ENCODE measurements around the gene KIAA1755.

KIAA1755 gene

DNA sequence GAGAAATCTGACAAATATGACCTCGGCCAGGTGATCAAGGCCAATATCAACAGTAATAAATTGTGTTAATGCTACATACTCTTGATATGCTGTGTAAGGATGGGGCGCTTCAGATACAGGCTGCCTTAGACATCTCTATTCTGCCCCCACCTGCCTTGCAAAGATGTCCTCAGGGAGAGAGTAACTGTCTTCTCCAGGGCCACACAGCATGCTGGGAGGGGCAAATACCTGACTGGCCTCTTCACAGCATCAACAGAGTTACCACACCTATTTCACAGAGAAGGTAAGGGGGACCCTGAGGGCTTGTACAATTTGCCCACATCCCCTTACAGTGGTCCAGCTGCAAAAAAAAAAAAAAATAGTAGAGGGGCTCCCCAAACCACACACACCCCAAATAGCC is 17.2 kb upstream of the KIAA1755 start:
- no peaks in the 10 kb centered on the region for H3F3A ChIP-seq (ENCODE audit: low read depth)
- no peaks in the 10 kb centered on the region for H3K79me2 ChIP-seq (ENCODE audit: insufficient read depth, low read length)
- H3K27me3 ChIP-seq (ENCODE audit: insufficient read depth, low read length, poor library complexity, severe bottlenecking): no peaks in the 10 kb centered on the region
- no peak for TF ChIP-seq EZH2phosphoT487 (IDR thresholded peaks at IDR 0.05; ENCODE audit: borderline replicate concordance)
- TF ChIP-seq, protein P1, sequence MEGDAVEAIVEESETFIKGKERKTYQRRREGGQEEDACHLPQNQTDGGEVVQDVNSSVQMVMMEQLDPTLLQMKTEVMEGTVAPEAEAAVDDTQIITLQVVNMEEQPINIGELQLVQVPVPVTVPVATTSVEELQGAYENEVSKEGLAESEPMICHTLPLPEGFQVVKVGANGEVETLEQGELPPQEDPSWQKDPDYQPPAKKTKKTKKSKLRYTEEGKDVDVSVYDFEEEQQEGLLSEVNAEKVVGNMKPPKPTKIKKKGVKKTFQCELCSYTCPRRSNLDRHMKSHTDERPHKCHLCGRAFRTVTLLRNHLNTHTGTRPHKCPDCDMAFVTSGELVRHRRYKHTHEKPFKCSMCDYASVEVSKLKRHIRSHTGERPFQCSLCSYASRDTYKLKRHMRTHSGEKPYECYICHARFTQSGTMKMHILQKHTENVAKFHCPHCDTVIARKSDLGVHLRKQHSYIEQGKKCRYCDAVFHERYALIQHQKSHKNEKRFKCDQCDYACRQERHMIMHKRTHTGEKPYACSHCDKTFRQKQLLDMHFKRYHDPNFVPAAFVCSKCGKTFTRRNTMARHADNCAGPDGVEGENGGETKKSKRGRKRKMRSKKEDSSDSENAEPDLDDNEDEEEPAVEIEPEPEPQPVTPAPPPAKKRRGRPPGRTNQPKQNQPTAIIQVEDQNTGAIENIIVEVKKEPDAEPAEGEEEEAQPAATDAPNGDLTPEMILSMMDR (conservative IDR thresholded peaks at IDR 0.05; ENCODE audit: low read length): no peak
- no peak overlapping the region for H3K4me3 ChIP-seq (ENCODE audit: low read length, poor library complexity, severe bottlenecking)
- no peaks in the 10 kb centered on the region for H3K9me3 ChIP-seq (ENCODE audit: insufficient read depth, low read depth, low read length)
- no peak overlapping the region for H3K9ac ChIP-seq (ENCODE audit: low read depth, low read length, poor library complexity, severe bottlenecking)
- H3K4me1 ChIP-seq (ENCODE audit: insufficient read depth, low read length, poor library complexity, severe bottlenecking): no peaks in the 10 kb centered on the region
- H3K9me2 ChIP-seq (replicated peaks; ENCODE audit: low read depth, low read length): no peaks in the 10 kb centered on the region
- no peak overlapping the region for H2AFZ ChIP-seq (ENCODE audit: low read length)
- no peaks in the 10 kb centered on the region for H4K20me1 ChIP-seq (ENCODE audit: insufficient read depth, low read length, poor library complexity, severe bottlenecking)
- H3K36me3 ChIP-seq (ENCODE audit: insufficient read depth, low read length): no peaks in the 10 kb centered on the region
- no peak overlapping the region for H3K4me2 ChIP-seq (ENCODE audit: low read depth, low read length, poor library complexity, severe bottlenecking)

DNA sequence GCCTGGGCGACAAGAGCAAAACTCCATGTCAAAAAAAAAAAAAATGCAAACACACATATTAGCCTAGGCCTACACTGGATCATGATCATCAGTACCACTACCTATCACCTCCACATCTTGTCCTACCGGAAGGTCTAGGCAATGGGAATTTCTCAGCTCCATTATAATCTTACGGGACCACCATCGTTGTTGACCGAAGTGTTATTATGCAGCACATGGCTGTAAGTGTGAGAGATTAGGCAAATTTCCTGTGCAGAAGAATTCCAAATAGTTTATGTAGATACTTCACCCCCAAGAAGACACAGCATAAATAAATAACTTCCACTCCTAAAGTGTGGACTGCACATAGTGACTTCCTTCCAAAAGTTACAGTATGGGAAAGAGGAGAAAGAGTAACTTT is 16.8 kb upstream of the KIAA1755 start:
- TF ChIP-seq, protein P1 (conservative IDR thresholded peaks at IDR 0.05; ENCODE audit: low read length): no peak
- no peak for TF ChIP-seq EZH2phosphoT487 (IDR thresholded peaks at IDR 0.05; ENCODE audit: borderline replicate concordance)
- no peak overlapping the region for H3K9ac ChIP-seq (ENCODE audit: low read depth, low read length, poor library complexity, severe bottlenecking)
- H4K20me1 ChIP-seq (ENCODE audit: insufficient read depth, low read length, poor library complexity, severe bottlenecking): no peaks in the 10 kb centered on the region
- H3K27me3 ChIP-seq (ENCODE audit: insufficient read depth, low read length, poor library complexity, severe bottlenecking): no peaks in the 10 kb centered on the region
- H3K4me2 ChIP-seq (ENCODE audit: low read depth, low read length, poor library complexity, severe bottlenecking): no peak overlapping the region
- no peaks in the 10 kb centered on the region for H3K36me3 ChIP-seq (ENCODE audit: insufficient read depth, low read length)
- H3F3A ChIP-seq (ENCODE audit: low read depth): no peaks in the 10 kb centered on the region
- no peaks in the 10 kb centered on the region for H3K79me2 ChIP-seq (ENCODE audit: insufficient read depth, low read length)
- H3K4me3 ChIP-seq (ENCODE audit: low read length, poor library complexity, severe bottlenecking): no peak overlapping the region
- no peak overlapping the region for H2AFZ ChIP-seq (ENCODE audit: low read length)
- no peaks in the 10 kb centered on the region for H3K4me1 ChIP-seq (ENCODE audit: insufficient read depth, low read length, poor library complexity, severe bottlenecking)
- no peaks in the 10 kb centered on the region for H3K9me3 ChIP-seq (ENCODE audit: insufficient read depth, low read depth, low read length)
- H3K9me2 ChIP-seq (replicated peaks; ENCODE audit: low read depth, low read length): no peaks in the 10 kb centered on the region

DNA sequence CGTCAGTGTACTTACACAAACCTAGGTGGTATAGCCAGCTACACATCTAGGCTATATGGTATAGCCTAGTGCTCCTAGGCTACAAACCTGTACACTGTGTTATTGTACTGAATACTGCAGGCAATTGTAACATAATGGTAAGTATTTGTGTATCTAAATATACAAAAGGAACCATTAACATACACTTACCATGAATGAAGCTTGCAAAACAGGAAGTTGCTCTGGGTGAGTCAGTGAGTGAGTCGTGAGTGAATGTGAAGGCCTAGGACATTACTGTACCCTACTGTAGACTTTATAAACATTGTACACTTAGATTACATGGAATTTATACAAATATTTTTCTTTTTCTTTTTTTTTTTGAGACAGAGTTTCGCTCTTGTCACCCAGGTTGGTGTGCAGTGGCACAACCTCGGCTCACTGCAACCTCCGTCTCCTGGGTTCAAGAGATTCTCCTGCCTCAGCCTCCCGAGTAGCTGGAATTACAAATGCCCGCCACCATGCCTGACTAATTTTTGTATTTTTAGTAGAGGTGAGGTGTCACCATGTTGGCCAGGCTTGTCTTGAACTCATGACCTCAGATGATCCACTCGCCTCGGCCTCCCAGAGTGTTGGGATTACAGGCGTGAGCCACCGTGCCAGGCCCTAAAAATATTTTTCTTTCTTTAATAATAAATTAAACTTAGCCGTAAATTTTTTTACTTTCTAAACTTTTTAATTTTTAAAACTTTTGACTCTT is 15.4 kb upstream of the KIAA1755 start:
- Histone ChIP-seq H3K9ac (ENCODE audit: low read depth, low read length, poor library complexity, severe bottlenecking) (no peak overlapping the region), H3K36me3 (ENCODE audit: insufficient read depth, low read length) (no peaks in the 10 kb centered on the region), H3F3A (ENCODE audit: low read depth) (no peaks in the 10 kb centered on the region), H2AFZ (ENCODE audit: low read length) (0 out of 2 replicates have a peak overlapping the region, but pooled peaks have one; percentile 60), H3K4me2 (ENCODE audit: low read depth, low read length, poor library complexity, severe bottlenecking) (no peak overlapping the region), H3K79me2 (ENCODE audit: insufficient read depth, low read length) (no peaks in the 10 kb centered on the region), H3K9me3 (ENCODE audit: insufficient read depth, low read depth, low read length) (no peaks in the 10 kb centered on the region), H3K9me2 (replicated peaks; ENCODE audit: low read depth, low read length) (no peaks in the 10 kb centered on the region), H3K4me3 (ENCODE audit: low read length, poor library complexity, severe bottlenecking) (no peak overlapping the region), H3K4me1 (ENCODE audit: insufficient read depth, low read length, poor library complexity, severe bottlenecking) (no peaks in the 10 kb centered on the region), H3K27me3 (ENCODE audit: insufficient read depth, low read length, poor library complexity, severe bottlenecking) (no peaks in the 10 kb centered on the region), H4K20me1 (ENCODE audit: insufficient read depth, low read length, poor library complexity, severe bottlenecking) (no peaks in the 10 kb centered on the region)
- TF ChIP-seq, protein P1 (conservative IDR thresholded peaks at IDR 0.05; ENCODE audit: low read length): no peak
- TF ChIP-seq EZH2phosphoT487 (IDR thresholded peaks at IDR 0.05; ENCODE audit: borderline replicate concordance): no peak
